ENCODE measurements around the gene CDKL5.
A peak's percentile ranks its signal among the peaks of the same experiment; 100 is the strongest.

GRCh38 chrX:18390941-18391538 lies 34.4 kb upstream of the CDKL5 start:
- TF ChIP-seq, protein P1, sequence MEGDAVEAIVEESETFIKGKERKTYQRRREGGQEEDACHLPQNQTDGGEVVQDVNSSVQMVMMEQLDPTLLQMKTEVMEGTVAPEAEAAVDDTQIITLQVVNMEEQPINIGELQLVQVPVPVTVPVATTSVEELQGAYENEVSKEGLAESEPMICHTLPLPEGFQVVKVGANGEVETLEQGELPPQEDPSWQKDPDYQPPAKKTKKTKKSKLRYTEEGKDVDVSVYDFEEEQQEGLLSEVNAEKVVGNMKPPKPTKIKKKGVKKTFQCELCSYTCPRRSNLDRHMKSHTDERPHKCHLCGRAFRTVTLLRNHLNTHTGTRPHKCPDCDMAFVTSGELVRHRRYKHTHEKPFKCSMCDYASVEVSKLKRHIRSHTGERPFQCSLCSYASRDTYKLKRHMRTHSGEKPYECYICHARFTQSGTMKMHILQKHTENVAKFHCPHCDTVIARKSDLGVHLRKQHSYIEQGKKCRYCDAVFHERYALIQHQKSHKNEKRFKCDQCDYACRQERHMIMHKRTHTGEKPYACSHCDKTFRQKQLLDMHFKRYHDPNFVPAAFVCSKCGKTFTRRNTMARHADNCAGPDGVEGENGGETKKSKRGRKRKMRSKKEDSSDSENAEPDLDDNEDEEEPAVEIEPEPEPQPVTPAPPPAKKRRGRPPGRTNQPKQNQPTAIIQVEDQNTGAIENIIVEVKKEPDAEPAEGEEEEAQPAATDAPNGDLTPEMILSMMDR (IDR thresholded peaks at IDR 0.05; ENCODE audit: low read depth, low read length) = peak; percentile 71
- TF ChIP-seq EZH2phosphoT487 (IDR thresholded peaks at IDR 0.05; ENCODE audit: low read depth) = no peak

Data from OCI-LY3 (cell line).